ENCODE results near the gene IFITM2.
A peak's percentile ranks its signal among the peaks of the same experiment; 100 is the strongest.

IFITM2 gene

DNA sequence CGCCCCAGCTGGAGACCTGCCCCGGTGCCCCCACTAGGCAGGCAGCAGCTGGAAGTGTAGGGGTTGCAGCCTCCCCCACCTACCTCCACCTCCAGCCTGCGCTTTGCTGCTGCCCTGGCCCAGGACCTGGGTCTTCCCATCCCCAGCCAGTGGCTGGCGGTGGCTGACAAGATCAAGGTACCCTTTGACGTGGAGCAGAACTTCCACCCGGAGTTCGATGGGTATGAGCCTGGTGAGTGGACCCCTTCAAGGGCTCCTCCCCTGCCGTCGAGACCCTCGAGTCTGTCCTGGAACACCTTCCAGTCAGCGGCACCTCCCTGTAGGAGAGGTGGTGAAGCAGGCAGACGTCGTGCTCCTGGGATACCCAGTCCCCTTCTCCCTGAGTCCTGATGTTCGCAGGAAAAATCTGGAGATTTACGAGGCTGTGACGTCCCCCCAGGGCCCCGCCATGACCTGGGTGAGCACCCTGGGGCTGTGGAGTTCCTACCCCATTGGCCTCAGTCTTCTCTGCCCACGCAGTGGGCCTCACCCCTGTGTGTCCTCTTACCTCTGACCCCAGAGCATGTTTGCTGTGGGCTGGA lies 14.3 kb upstream of the IFITM2 start:
- no peaks in the 10 kb centered on the region for H3K9me3 ChIP-seq (ENCODE audit: control insufficient read depth, insufficient read depth, low read depth, low read length)
- CTCF ChIA-PET = interaction anchor here (0.9 to 2.2 kb wide), 2 partner anchors 13 to 43 kb away, joined by 5 to 8 read pairs; no protein-coding TSS in a partner anchor
- no peak overlapping the region for H3K4me3 ChIP-seq (ENCODE audit: low read depth, low read length)
- H3K27ac ChIP-seq (ENCODE audit: extremely low read depth, low read depth, low read length) = no peak overlapping the region
- no peak for TF ChIP-seq HOXA7 (CRISPR knock-in tag; IDR thresholded peaks at IDR 0.05; ENCODE audit: borderline replicate concordance)
- H3K4me1 ChIP-seq (ENCODE audit: control insufficient read depth, insufficient read depth, low read length) = no peaks in the 10 kb centered on the region
- H3K36me3 ChIP-seq (ENCODE audit: control insufficient read depth in 2 of 2, insufficient read depth in 1 of 2, low read length in 2 of 2) = peaks cover 0 to 32% of the 10 kb centered on the region in 2 experiments; a peak in 1 of 3 replicates
- POLR2A ChIA-PET = interaction anchor here (1.0 kb wide), 1 partner anchor 55 kb away, joined by 3 read pairs; no protein-coding TSS in a partner anchor

DNA sequence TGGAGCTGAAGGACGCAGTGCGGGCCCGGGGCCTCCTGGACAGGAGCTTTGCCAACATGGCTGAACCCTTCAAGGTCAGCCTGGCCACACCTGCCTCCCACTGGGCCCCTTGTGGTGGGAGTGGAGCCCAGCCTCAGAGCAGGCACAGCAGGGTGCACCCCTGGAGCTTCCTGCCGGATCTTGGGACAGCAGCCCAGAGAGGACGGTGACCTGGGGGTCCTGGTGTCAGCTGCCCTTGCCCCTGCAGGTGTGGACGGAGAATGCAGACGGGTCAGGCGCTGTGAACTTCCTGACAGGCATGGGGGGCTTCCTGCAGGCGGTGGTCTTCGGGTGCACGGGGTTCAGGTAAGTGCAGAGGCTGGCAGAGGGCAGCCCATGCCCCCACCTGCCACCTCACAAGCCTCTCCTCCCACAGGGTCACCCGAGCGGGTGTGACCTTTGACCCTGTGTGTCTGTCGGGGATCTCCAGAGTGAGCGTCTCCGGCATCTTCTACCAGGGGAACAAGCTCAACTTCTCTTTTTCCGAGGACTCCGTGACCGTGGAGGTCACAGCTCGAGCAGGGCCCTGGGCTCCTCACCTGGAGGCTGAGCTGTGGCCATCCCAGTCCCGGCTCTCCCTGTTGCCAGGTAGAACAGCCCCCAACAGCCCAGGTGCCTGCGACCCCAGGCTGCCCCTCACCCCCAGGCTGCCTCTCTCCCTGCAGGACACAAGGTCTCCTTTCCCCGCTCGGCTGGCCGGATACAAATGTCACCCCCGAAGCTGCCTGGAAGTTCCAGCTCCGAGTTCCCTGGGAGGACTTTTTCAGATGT lies 13.6 kb upstream of the IFITM2 start:
- H3K9me3 ChIP-seq (ENCODE audit: control insufficient read depth, insufficient read depth, low read depth, low read length) = no peaks in the 10 kb centered on the region
- TF ChIP-seq BCL11B (tag by site-specific recombination; IDR thresholded peaks at IDR 0.05; ENCODE audit: low read depth) (0 out of 2 replicates have a peak, but pooled peaks have one; percentile 42), ZNF843 (tag by site-specific recombination; IDR thresholded peaks at IDR 0.05) (no peak), GLIS2 (tag by site-specific recombination; IDR thresholded peaks at IDR 0.05) (no peak), ZIC2 (tag by site-specific recombination; IDR thresholded peaks at IDR 0.05) (peak; percentile 58), ZNF169 (tag by site-specific recombination; IDR thresholded peaks at IDR 0.05) (no peak), GLIS1 (tag by site-specific recombination; IDR thresholded peaks at IDR 0.05) (peak; percentile 60), ZNF121 (tag by site-specific recombination; IDR thresholded peaks at IDR 0.05) (no peak), ZNF654 (tag by site-specific recombination; IDR thresholded peaks at IDR 0.05; ENCODE audit: low read depth) (no peak), ZNF571 (tag by site-specific recombination; IDR thresholded peaks at IDR 0.05) (no peak), ZNF747 (tag by site-specific recombination; IDR thresholded peaks at IDR 0.05) (no peak), GLI4 (tag by site-specific recombination; IDR thresholded peaks at IDR 0.05) (no peak)
- TF ChIP-seq, protein P1, sequence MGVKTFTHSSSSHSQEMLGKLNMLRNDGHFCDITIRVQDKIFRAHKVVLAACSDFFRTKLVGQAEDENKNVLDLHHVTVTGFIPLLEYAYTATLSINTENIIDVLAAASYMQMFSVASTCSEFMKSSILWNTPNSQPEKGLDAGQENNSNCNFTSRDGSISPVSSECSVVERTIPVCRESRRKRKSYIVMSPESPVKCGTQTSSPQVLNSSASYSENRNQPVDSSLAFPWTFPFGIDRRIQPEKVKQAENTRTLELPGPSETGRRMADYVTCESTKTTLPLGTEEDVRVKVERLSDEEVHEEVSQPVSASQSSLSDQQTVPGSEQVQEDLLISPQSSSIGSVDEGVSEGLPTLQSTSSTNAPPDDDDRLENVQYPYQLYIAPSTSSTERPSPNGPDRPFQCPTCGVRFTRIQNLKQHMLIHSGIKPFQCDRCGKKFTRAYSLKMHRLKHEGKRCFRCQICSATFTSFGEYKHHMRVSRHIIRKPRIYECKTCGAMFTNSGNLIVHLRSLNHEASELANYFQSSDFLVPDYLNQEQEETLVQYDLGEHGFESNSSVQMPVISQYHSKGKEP (tag by site-specific recombination; IDR thresholded peaks at IDR 0.05) = no peak
- TF ChIP-seq, protein P2, sequence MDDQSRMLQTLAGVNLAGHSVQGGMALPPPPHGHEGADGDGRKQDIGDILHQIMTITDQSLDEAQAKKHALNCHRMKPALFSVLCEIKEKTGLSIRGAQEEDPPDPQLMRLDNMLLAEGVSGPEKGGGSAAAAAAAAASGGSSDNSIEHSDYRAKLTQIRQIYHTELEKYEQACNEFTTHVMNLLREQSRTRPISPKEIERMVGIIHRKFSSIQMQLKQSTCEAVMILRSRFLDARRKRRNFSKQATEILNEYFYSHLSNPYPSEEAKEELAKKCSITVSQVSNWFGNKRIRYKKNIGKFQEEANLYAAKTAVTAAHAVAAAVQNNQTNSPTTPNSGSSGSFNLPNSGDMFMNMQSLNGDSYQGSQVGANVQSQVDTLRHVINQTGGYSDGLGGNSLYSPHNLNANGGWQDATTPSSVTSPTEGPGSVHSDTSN (CRISPR knock-in tag; IDR thresholded peaks at IDR 0.05) = no peak
- TF ChIP-seq, protein P3, sequence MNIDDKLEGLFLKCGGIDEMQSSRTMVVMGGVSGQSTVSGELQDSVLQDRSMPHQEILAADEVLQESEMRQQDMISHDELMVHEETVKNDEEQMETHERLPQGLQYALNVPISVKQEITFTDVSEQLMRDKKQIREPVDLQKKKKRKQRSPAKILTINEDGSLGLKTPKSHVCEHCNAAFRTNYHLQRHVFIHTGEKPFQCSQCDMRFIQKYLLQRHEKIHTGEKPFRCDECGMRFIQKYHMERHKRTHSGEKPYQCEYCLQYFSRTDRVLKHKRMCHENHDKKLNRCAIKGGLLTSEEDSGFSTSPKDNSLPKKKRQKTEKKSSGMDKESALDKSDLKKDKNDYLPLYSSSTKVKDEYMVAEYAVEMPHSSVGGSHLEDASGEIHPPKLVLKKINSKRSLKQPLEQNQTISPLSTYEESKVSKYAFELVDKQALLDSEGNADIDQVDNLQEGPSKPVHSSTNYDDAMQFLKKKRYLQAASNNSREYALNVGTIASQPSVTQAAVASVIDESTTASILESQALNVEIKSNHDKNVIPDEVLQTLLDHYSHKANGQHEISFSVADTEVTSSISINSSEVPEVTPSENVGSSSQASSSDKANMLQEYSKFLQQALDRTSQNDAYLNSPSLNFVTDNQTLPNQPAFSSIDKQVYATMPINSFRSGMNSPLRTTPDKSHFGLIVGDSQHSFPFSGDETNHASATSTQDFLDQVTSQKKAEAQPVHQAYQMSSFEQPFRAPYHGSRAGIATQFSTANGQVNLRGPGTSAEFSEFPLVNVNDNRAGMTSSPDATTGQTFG (tag by site-specific recombination; IDR thresholded peaks at IDR 0.05; ENCODE audit: borderline replicate concordance) = no peak
- H3K36me3 ChIP-seq (ENCODE audit: control insufficient read depth in 2 of 2, insufficient read depth in 1 of 2, low read length in 2 of 2) = peaks cover 0 to 32% of the 10 kb centered on the region in 2 experiments; a peak in 1 of 3 replicates
- H3K4me3 ChIP-seq (ENCODE audit: low read depth, low read length) = no peak overlapping the region
- H3K4me1 ChIP-seq (ENCODE audit: control insufficient read depth, insufficient read depth, low read length) = no peaks in the 10 kb centered on the region
- POLR2A ChIA-PET = interaction anchor here (1.0 kb wide), 1 partner anchor 55 kb away, joined by 3 read pairs; no protein-coding TSS in a partner anchor
- no peak overlapping the region for H3K27ac ChIP-seq (ENCODE audit: extremely low read depth, low read depth, low read length)
- CTCF ChIA-PET = interaction anchor here (0.9 to 2.2 kb wide), 3 partner anchors 10 to 43 kb away, joined by 3 to 8 read pairs (median 5); no protein-coding TSS in a partner anchor
